KOPT-K1 (cell line): ENCODE data around the gene DCHS2.

ENCODE experiments used
- H3K27ac ChIP-seq: fragments of 200-600 bp; sonication (generic); 2 replicates; pipeline ENCODE4 v1.5.1; 2016; ENCODE audit warnings: antibody characterized with exemption, mild to moderate bottlenecking, low read depth, low read length; ENCODE audit not compliant: poor library complexity, severe bottlenecking
- H3K36me3 ChIP-seq: fragments of 200-600 bp; sonication (generic); 2 replicates; pipeline ENCODE4 v1.5.1; 2017; ENCODE audit warnings: antibody characterized with exemption, mild to moderate bottlenecking, low read length, moderate library complexity; ENCODE audit not compliant: insufficient read depth
- H3K9me3 ChIP-seq: fragments of 200-600 bp; sonication (generic); 2 replicates; pipeline ENCODE4 v1.5.1; 2017; ENCODE audit warnings: antibody characterized with exemption, low read length, mild to moderate bottlenecking; ENCODE audit not compliant: insufficient read depth, poor library complexity, severe bottlenecking

DCHS2 gene

DNA sequence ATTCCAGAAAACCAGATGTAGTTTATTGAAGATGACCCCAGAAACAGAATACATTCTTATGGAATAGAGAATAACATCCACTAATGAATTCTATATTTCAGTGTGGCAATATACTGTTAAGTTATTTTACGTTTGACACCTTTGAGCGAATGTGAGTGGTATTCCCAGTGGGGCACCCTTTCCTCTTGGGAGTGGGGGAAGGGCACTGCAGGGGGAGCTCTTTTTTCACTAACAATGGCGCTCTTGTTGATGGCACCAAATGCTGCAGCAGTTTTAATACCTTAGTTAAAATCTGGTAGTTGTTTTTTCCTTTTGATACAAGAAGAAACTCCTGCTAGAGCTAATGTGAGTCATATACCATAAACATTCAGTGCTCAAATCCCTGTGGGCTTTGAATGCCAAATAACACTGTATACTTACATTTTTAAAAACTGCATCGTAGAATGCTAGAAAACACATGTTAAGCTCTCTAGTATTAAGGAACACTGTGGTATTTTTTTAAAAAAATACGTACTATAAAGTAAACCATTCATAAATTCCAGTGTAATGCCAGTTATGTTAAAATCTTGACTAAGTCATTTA is 178.5 kb downstream of the DCHS2 start:
- Histone ChIP-seq H3K9me3 (no peaks in the 10 kb centered on the region), H3K27ac (no peak overlapping the region), H3K36me3 (no peaks in the 10 kb centered on the region)

GRCh38 chr4:154312246-154312645 is 179.4 kb downstream of the DCHS2 start:
- Histone ChIP-seq H3K9me3 (no peaks in the 10 kb centered on the region), H3K36me3 (no peaks in the 10 kb centered on the region), H3K27ac (no peak overlapping the region)

- no peaks in the 10 kb centered on the region for H3K9me3 ChIP-seq
- no peak overlapping the region for H3K27ac ChIP-seq
- H3K36me3 ChIP-seq, result no peaks in the 10 kb centered on the region
These were observed 181.0 kb downstream of the DCHS2 start for GRCh38 chr4:154310578-154310977.

DNA sequence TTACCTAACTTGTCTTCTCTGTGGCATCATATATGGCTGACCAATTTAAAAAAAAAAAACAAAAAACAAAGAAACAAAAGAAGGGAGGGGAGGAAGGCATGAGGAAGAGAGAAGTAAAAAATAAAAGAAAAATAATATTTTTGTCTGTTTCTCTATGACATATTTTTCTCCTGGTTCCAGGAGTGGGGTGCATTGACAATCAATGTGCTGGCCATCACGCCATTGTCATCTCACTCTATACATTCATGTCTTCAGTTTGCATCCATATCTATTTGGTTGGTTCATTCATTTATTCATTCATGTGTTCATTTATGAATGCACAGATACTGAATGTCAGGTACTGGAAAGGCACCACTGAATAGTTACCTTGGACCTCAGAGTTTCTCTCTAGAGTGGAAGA is 183.4 kb downstream of the DCHS2 start:
- Histone ChIP-seq H3K36me3 (no peaks in the 10 kb centered on the region), H3K9me3 (no peaks in the 10 kb centered on the region), H3K27ac (no peak overlapping the region)

- no peaks in the 10 kb centered on the region for H3K9me3 ChIP-seq
- no peaks in the 10 kb centered on the region for H3K36me3 ChIP-seq
- H3K27ac ChIP-seq, result no peak overlapping the region
These were observed 184.1 kb downstream of the DCHS2 start for GRCh38 chr4:154307451-154307850.

DNA sequence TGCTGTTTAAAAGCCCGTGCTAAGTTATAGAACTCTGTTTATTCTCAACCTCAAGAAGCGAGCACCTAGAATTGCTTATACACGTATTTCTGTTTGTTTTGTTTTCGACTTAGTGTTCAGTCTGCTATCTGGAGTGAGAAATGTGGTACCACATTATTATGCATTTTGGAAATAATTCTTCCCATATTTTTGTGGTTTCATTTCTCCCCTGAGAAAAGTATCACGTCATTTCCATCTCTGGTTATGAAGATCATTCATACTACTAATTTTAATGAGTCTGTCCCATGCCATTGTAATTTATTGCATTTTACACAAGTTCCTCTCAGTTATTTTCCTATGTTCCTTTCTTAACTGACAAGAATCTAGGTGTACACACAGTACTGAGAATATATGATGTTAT is 186.0 kb downstream of the DCHS2 start:
- Histone ChIP-seq H3K9me3 (no peaks in the 10 kb centered on the region), H3K27ac (no peak overlapping the region)

GRCh38 chr4:154304679-154305078 is 186.9 kb downstream of the DCHS2 start:
- no peaks in the 10 kb centered on the region for H3K9me3 ChIP-seq
- no peaks in the 10 kb centered on the region for H3K36me3 ChIP-seq
- no peak overlapping the region for H3K27ac ChIP-seq

More for the DNA sequence above, 186.0 kb downstream of the DCHS2 start:
- H3K36me3 ChIP-seq, result no peaks in the 10 kb centered on the region

GRCh38 chr4:154294652-154295350 is 196.8 kb downstream of the DCHS2 start:
- no peaks in the 10 kb centered on the region for H3K36me3 ChIP-seq
- H3K27ac ChIP-seq, result no peak overlapping the region
- no peaks in the 10 kb centered on the region for H3K9me3 ChIP-seq

- Histone ChIP-seq H3K9me3 (no peaks in the 10 kb centered on the region), H3K36me3 (no peaks in the 10 kb centered on the region), H3K27ac (no peak overlapping the region)
These were observed 198.2 kb downstream of the DCHS2 start for GRCh38 chr4:154293427-154293826.

DNA sequence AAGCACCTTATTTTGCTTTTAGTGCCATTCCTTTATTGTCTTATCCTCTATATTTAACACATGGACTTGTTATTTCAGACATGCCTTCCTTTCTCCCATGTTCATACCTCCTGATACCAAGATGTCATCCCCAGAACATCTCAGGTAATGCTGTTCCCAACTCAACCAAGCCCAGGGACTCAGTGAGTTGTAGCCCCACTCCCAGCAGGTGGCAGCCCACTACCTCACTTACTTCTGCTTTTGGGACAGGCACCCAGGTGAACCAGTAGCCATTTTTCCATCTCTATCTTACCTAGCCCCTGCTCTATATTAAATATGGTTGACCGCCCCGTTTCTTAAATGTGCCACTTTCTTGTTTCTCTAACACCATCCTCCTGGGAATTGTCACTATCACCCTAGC is 199.0 kb downstream of the DCHS2 start:
- H3K27ac ChIP-seq, result no peak overlapping the region
- H3K9me3 ChIP-seq, result no peaks in the 10 kb centered on the region
- H3K36me3 ChIP-seq, result no peaks in the 10 kb centered on the region

- no peaks in the 10 kb centered on the region for H3K9me3 ChIP-seq
- H3K27ac ChIP-seq, result no peak overlapping the region
- no peaks in the 10 kb centered on the region for H3K36me3 ChIP-seq
These were observed 214.4 kb downstream of the DCHS2 start for GRCh38 chr4:154277172-154277571.

DNA sequence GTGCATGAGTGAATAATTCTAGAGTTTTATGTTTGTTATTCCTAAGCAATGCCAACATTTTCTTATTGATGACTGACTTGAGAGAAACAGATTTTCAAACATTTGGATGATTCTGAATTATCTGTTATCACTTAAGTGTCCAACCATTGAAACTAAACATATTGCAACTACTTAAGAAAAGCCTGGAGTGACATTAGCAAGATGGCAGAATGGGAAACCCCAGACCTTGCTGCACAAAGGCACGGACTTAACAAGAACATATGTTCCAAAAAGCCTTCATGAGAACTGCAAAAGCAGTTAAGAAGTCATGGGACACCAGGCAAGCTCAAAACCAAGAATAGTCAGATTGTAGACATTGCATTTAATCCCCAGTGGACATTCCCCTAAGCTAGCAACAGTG is 215.1 kb downstream of the DCHS2 start:
- H3K9me3 ChIP-seq, result no peaks in the 10 kb centered on the region
- H3K36me3 ChIP-seq, result no peaks in the 10 kb centered on the region
- no peak overlapping the region for H3K27ac ChIP-seq

DNA sequence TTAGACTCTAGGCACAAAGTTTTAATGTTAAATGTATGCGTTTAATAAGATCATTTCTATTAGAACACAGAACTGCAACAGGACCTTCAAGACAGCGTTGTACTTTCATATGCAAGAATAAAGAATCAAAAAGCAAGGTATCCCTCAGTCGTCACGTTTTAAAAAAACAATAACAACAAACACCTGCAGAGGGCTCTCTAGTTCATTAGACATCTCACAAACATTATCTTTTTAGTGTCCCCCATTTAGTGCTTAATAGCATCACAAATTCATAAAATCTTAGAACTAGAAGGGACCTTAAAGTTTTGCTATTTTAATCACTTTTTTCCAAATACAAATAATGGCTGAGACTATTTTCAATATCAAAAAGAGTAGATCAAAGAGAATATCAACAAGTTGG is 236.6 kb downstream of the DCHS2 start:
- Histone ChIP-seq H3K36me3 (no peaks in the 10 kb centered on the region), H3K27ac (no peak overlapping the region), H3K9me3 (no peaks in the 10 kb centered on the region)

DNA sequence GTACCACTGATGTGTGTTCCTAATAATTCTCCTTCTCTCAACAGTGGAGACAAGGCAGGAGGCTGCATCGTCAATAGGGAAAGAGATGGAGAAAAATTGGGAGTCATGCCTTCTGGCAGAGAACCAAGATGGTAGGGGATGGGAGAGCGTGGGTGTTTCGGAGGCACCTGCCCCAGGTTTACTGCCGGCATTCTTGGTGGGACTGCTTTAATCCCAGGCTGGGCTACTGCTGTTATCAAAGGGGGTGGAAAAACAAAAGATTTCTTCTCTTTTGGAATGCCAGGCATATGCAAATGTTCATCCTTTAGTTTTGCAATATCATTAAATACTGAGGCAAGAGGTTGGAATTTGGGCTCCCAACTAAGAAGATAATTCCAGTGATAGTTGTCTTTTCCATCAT is 257.0 kb downstream of the DCHS2 start:
- Histone ChIP-seq H3K36me3 (no peaks in the 10 kb centered on the region), H3K9me3 (no peaks in the 10 kb centered on the region), H3K27ac (no peak overlapping the region)

DNA sequence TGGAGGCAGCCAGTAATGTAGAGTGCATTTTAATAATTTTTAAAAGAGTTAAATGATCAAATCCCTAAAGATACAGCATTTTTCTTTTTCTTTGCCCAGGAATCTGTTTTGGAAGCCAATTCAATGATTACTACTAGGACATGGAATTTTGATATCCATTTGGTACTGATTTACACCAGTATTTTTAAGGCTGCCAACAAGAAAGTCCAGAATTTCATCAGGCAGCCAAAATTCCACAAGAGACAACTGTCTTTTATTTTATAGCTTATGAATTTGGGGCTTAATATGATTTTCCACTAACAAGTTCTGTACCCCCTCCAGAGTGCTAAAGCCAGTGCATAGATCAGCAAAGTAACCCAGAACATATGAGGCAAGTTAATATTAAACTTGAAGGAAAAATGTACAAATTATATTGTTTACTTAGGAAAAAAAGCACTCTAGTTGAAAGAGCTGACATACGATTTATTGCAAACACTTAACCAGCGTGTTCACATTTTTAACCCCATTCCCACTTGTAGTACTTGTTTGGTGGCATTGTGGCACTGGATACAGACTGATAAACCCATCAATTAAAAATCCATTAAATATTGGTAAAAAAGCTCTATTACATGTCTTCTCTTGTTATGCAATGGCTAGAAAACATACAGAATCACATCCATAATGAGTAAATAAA is 259.7 kb downstream of the DCHS2 start:
- H3K9me3 ChIP-seq, result no peaks in the 10 kb centered on the region
- no peaks in the 10 kb centered on the region for H3K36me3 ChIP-seq
- no peak overlapping the region for H3K27ac ChIP-seq

- no peaks in the 10 kb centered on the region for H3K36me3 ChIP-seq
- no peaks in the 10 kb centered on the region for H3K9me3 ChIP-seq
- H3K27ac ChIP-seq, result no peak overlapping the region
These were observed 260.9 kb downstream of the DCHS2 start for GRCh38 chr4:154230723-154231122.
